Neuronal stem cell (in vitro differentiated cells): Measurements from ENCODE around the gene FAM8A1.

Experiments
- DNase-seq: peaks from one replicate; pipeline ENCODE4 v3.0.0-alpha.2; 2013; ENCODE audit warnings: low spot score
- H2AFZ ChIP-seq: one replicate; pipeline ENCODE4 v1.6.1; 2013; ENCODE audit warnings: mild to moderate bottlenecking, low read length, inconsistent platforms
- H2AK5ac ChIP-seq: 2 replicates; pipeline ENCODE4 v1.6.1; 2013; ENCODE audit warnings: low read depth, mild to moderate bottlenecking, inconsistent platforms, low read length, moderate library complexity, mixed read lengths
- H2BK120ac ChIP-seq: 2 replicates; pipeline ENCODE4 v1.6.1; 2013; ENCODE audit warnings: low read depth, mild to moderate bottlenecking, inconsistent platforms, low read length, moderate library complexity, mixed read lengths
- H2BK12ac ChIP-seq: one replicate; pipeline ENCODE4 v1.6.1; 2013; ENCODE audit warnings: low read length, inconsistent platforms
- H2BK15ac ChIP-seq: 2 replicates; pipeline ENCODE4 v1.6.1; 2013; ENCODE audit warnings: mild to moderate bottlenecking, low read length, inconsistent platforms, mixed read lengths
- H2BK5ac ChIP-seq: one replicate; pipeline ENCODE4 v1.6.1; 2013; ENCODE audit warnings: inconsistent platforms, mild to moderate bottlenecking, low read length, moderate library complexity
- H3K14ac ChIP-seq: one replicate; pipeline ENCODE4 v1.6.1; 2013; ENCODE audit warnings: low read length, inconsistent platforms
- H3K18ac ChIP-seq: 2 replicates; pipeline ENCODE4 v1.6.1; 2013; ENCODE audit warnings: low read length, inconsistent platforms
- H3K23ac ChIP-seq: 2 replicates; pipeline ENCODE4 v1.6.1; 2013; ENCODE audit warnings: low read depth, mild to moderate bottlenecking, mixed read lengths, low read length, inconsistent platforms; ENCODE audit not compliant: poor library complexity
- H3K27ac ChIP-seq: replicated peaks from 3 replicates; pipeline ENCODE4 v1.5.1; 2013; ENCODE audit warnings: low read length, inconsistent platforms
- H3K27me3 ChIP-seq, 3 experiments: 2 replicates each; pipeline ENCODE4 v1.6.1; 2013; ENCODE audit warnings: low read length in 3 of 3, mild to moderate bottlenecking in 2 of 3, inconsistent platforms in 1 of 3, low read depth in 1 of 3, mixed read lengths in 1 of 3, moderate library complexity in 1 of 3; ENCODE audit not compliant: control insufficient read depth in 3 of 3, insufficient read depth in 3 of 3
- H3K36me3 ChIP-seq, 2 donors: replicated peaks in 1 of 2; 2 replicates each; pipeline ENCODE4 v1.6.1; 2013; ENCODE audit warnings: low read length in 2 of 2; ENCODE audit not compliant: control insufficient read depth in 2 of 2, insufficient read depth in 2 of 2
- H3K4ac ChIP-seq: 2 replicates; pipeline ENCODE4 v1.6.1; 2013; ENCODE audit warnings: inconsistent platforms, mild to moderate bottlenecking, low read length, moderate library complexity
- H3K4me1 ChIP-seq, 2 donors: 1 replicate in 1 of 2; 2 replicates in 1 of 2; pipeline ENCODE4 v1.6.1; 2013; ENCODE audit warnings: low read length in 2 of 2, low read depth in 1 of 2; ENCODE audit not compliant: control insufficient read depth in 2 of 2, insufficient read depth in 1 of 2
- H3K4me2 ChIP-seq: one replicate; pipeline ENCODE4 v1.6.1; 2013; ENCODE audit warnings: mild to moderate bottlenecking, low read length, inconsistent platforms; ENCODE audit not compliant: insufficient read depth, poor library complexity, severe bottlenecking
- H3K4me3 ChIP-seq, 2 donors: 2 replicates each; pipeline ENCODE4 v1.5.1; 2013; ENCODE audit warnings: low read length in 2 of 2, mild to moderate bottlenecking in 2 of 2, inconsistent platforms in 1 of 2, moderate library complexity in 1 of 2
- H3K79me1 ChIP-seq: one replicate; pipeline ENCODE4 v1.6.1; 2013; ENCODE audit warnings: low read depth, mild to moderate bottlenecking, inconsistent platforms, low read length, moderate library complexity
- H3K9ac ChIP-seq: one replicate; pipeline ENCODE4 v1.6.1; 2013; ENCODE audit warnings: mild to moderate bottlenecking, low read depth, low read length, inconsistent platforms; ENCODE audit not compliant: poor library complexity
- H3K9me3 ChIP-seq, 2 donors: replicated peaks in 1 of 2; 2 replicates each; pipeline versions ENCODE3 to v1.6.1; 2013; ENCODE audit warnings: low read length in 2 of 2, mild to moderate bottlenecking in 2 of 2, inconsistent platforms in 1 of 2, low read depth in 1 of 2, mixed read lengths in 1 of 2, moderate library complexity in 1 of 2; ENCODE audit not compliant: control insufficient read depth in 2 of 2, insufficient read depth in 1 of 2
- H4K8ac ChIP-seq: one replicate; pipeline ENCODE4 v1.6.1; 2013; ENCODE audit warnings: low read depth, mild to moderate bottlenecking, inconsistent platforms, low read length, moderate library complexity
- H4K91ac ChIP-seq: one replicate; pipeline ENCODE4 v1.6.1; 2013; ENCODE audit warnings: low read length, low read depth, mild to moderate bottlenecking, inconsistent platforms; ENCODE audit not compliant: poor library complexity
- WGBS, 2 donors: extraction: QIAGEN DNeasy Blood & Tissue Kit; methylation state at CpG; one replicate each; pipeline ENCODE4 v1.1.7; 2013; ENCODE audit warnings: missing lambda C conversion rate in 2 of 2, mixed read lengths in 1 of 2; ENCODE audit not compliant: insufficient read length in 2 of 2, insufficient replicate concordance in 1 of 2; ENCODE audit errors: extremely low coverage in 2 of 2; 5-methylcytosine and 5-hydroxymethylcytosine counted together

Gene FAM8A1

DNA sequence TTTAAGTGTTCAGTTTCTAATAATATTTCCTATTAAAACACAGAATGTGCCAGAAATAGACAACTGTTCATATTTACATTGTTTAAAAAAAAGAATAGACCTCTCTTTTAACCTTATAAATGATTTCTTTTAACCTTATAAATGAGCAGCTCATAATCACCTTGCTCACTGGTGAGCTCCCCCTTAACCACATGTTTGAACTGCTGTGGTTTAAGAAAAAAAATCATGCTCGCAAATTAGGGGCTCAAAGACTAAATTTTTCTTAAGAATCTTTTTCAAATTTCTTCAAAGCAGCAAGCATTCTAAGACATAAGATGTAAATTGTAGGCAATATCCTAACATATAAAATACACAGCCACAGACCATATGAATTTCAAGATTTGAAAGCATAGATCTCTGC lies 32.8 kb downstream of the FAM8A1 start:
- Histone ChIP-seq H3K9ac (no peak overlapping the region), H4K91ac (no peak overlapping the region), H2AFZ (no peak overlapping the region), H3K4me2 (no peak overlapping the region), H3K79me1 (peaks cover 9% of the 10 kb centered on the region), H2BK120ac (no peak overlapping the region), H2BK15ac (no peak overlapping the region), H3K18ac (no peak overlapping the region), H3K27me3 (no peaks in the 10 kb centered on the region), H3K4ac (no peak overlapping the region), H2BK5ac (no peak overlapping the region), H2BK12ac (no peak overlapping the region), H3K27ac (no peak overlapping the region), H3K4me3 (no peak overlapping the region), H2AK5ac (no peak overlapping the region), H3K23ac (no peak overlapping the region), H3K4me1 (no peaks in the 10 kb centered on the region), H3K36me3 (peaks cover 22 to 97% of the 10 kb centered on the region in 2 donors), H4K8ac (no peak overlapping the region), H3K14ac (no peak overlapping the region), H3K9me3 (no peaks in the 10 kb centered on the region)
- no peak for DNase-seq
- WGBS, 2 donors = no CpG with 5 or more reads among the region's 1 CpG

DNA sequence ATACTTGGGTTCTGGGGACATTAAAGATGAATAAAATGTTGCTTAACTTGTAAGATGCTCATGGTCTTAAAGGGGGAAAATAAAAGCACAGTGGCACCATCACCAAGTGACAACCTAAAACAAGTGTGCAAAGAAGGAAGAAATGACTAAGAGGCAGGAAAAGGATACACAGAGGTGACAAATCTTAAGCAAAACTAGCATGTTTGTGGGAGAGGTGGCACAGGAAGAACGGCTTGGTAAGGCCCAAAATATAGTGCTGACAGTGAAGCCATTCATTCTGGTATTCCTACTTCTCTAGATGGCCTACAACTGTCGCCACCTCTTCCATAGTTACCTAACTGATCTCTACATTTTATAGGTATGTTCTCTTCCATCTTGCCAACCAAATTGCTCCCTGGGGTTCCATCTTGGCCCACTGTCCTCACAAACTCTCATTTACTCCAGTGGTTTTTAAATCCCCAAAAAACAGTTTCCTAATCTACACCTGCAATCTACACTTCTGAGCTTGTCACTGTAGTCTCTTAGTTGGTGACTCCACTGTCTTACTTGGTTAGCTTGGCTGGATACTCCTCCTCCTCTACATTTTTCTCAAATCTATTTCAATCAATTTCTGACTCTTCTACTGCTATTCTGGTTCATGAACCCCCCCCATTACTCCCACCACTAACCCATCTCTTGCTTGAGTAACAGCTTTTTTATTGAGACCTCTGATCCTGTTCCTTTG lies 33.5 kb downstream of the FAM8A1 start:
- Histone ChIP-seq H3K27ac (no peak overlapping the region), H2AK5ac (no peak overlapping the region), H3K4me1 (no peaks in the 10 kb centered on the region), H3K14ac (no peak overlapping the region), H3K9me3 (no peaks in the 10 kb centered on the region), H3K23ac (no peak overlapping the region), H3K27me3 (no peaks in the 10 kb centered on the region), H3K4me2 (no peak overlapping the region), H3K9ac (no peak overlapping the region), H2BK15ac (no peak overlapping the region), H3K36me3 (peaks cover 22 to 97% of the 10 kb centered on the region in 2 donors), H3K18ac (no peak overlapping the region), H3K79me1 (peaks cover 9% of the 10 kb centered on the region), H4K8ac (no peak overlapping the region), H2BK5ac (no peak overlapping the region), H2BK12ac (no peak overlapping the region), H2AFZ (no peak overlapping the region), H3K4ac (no peak overlapping the region), H3K4me3 (no peak overlapping the region), H2BK120ac (no peak overlapping the region), H4K91ac (no peak overlapping the region)
- DNase-seq = no peak
- no CpG with 5 or more reads among the region's 2 CpGs for WGBS, 2 donors

DNA sequence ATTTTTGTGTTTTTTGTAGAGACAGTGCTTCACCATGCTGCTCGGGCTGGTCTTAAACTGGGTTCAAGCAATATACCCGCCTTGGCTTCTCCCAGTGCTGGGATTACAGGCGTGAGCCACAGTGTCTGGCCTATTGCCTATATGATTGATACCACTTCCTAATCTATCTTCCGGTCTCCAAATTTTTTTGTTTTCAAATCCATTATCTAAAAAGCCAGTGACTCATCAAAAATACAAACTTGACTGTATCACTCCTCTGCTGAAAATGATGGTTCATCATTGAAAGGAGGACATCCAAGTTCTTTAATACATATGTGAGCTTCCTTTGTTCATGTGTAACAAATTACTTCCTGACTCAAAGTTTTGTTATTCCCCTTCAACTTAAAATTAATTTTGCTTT lies 35.5 kb downstream of the FAM8A1 start:
- H3K18ac ChIP-seq = no peak overlapping the region
- no peaks in the 10 kb centered on the region for H3K4me1 ChIP-seq
- no CpG with 5 or more reads among the region's 4 CpGs for WGBS, 2 donors
- peak overlapping the region; percentile 6 for H4K8ac ChIP-seq
- H2BK5ac ChIP-seq = no peak overlapping the region
- no peak overlapping the region for H3K23ac ChIP-seq
- no peaks in the 10 kb centered on the region for H3K9me3 ChIP-seq
- H2BK15ac ChIP-seq = no peak overlapping the region
- H3K14ac ChIP-seq = no peak overlapping the region
- H3K9ac ChIP-seq = no peak overlapping the region
- H3K4me2 ChIP-seq = no peak overlapping the region
- no peak overlapping the region for H2AFZ ChIP-seq
- H2BK120ac ChIP-seq = no peak overlapping the region
- DNase-seq = no peak
- no peak overlapping the region for H3K4ac ChIP-seq
- H3K36me3 ChIP-seq = peaks cover 21 to 97% of the 10 kb centered on the region in 2 donors
- H3K27me3 ChIP-seq = no peaks in the 10 kb centered on the region
- peaks cover 7% of the 10 kb centered on the region for H3K79me1 ChIP-seq
- H3K27ac ChIP-seq = no peak overlapping the region
- H4K91ac ChIP-seq = no peak overlapping the region
- no peak overlapping the region for H2AK5ac ChIP-seq
- no peak overlapping the region for H3K4me3 ChIP-seq
- H2BK12ac ChIP-seq = no peak overlapping the region

DNA sequence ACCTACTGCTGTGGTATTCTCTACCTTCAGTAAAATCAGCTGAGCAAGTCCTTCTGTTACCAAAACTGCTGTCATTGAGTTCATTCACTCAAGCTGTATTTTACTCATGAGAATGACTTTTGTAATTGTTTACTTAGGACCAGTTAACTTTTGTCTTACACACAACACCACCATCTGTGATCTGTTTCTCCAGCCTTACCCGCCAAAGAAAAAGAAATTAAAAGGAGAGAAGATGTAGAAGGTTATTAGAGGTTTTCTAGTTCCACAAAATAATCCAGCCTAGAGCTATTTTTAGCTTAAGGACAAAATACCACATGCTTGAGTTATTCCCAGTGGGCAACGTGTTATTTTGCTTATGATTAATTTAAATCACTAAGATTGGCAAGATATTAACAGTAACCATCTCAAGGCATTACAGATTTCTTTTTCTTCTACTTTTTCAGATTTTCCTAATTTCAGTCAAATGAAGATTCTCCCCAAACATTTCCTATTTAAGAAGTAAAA lies 38.2 kb downstream of the FAM8A1 start:
- Histone ChIP-seq H2BK5ac (no peak overlapping the region), H3K14ac (no peak overlapping the region), H4K8ac (no peak overlapping the region), H3K4me3 (no peak overlapping the region), H3K27me3 (no peaks in the 10 kb centered on the region), H3K4me2 (no peak overlapping the region), H3K27ac (no peak overlapping the region), H2BK12ac (no peak overlapping the region), H2BK120ac (no peak overlapping the region), H2BK15ac (no peak overlapping the region), H3K9ac (no peak overlapping the region), H3K18ac (no peak overlapping the region), H3K36me3 (peaks cover 24 to 96% of the 10 kb centered on the region in 2 donors), H4K91ac (no peak overlapping the region), H3K79me1 (peaks cover 7% of the 10 kb centered on the region), H3K4me1 (no peaks in the 10 kb centered on the region), H3K23ac (no peak overlapping the region), H3K9me3 (no peaks in the 10 kb centered on the region), H2AK5ac (no peak overlapping the region), H3K4ac (no peak overlapping the region), H2AFZ (no peak overlapping the region)
- WGBS, 2 donors = no CpG with 5 or more reads among the region's 2 CpGs
- DNase-seq = no peak
